ENCODE data around the gene MTUS2.
A peak's percentile ranks its signal among the peaks of the same experiment; 100 is the strongest.

The MTUS2 gene

GRCh38 chr13:29125934-29126424 lies 305.8 kb downstream of the MTUS2 start:
- Histone ChIP-seq H3K27ac (replicated peaks) (no peak overlapping the region), H3K27me3 (ENCODE audit: insufficient read depth, poor library complexity, severe bottlenecking) (no peaks in the 10 kb centered on the region), H3K4me3 (replicated peaks; ENCODE audit: insufficient read depth, low read length) (no peak overlapping the region)
- DNase-seq (ENCODE audit: low read depth in 1 of 2, low spot score in 1 of 2): peak in 1 of 2 experiments; percentile 31
- TF ChIP-seq POLR2AphosphoS5 (IDR thresholded peaks at IDR 0.05; ENCODE audit: low read depth): no peak
- peak; percentile 96 for TF ChIP-seq SPI1 (IDR thresholded peaks at IDR 0.05; ENCODE audit: borderline replicate concordance, low read depth)

DNA sequence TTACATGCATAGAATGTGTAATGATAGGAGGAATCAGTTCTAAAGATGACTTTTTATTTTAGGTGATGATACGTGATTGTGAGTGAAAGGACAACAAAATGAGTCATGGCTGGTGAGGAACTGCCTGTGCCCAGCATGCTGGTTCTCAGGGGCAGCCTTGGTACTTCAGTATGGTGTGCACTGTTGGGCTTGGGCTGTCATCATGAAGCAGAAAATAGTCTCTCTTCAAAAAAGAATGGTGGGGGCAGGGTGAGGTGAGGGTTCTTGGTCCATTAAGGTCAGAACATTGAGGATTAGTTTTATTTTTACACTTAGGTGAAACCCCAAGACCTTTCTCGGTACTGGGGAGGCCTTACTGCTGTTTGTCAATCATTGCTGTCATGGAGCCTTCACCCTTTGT lies 309.5 kb downstream of the MTUS2 start:
- H3K4me3 ChIP-seq (replicated peaks; ENCODE audit: insufficient read depth, low read length): no peak overlapping the region
- no peak overlapping the region for H3K27ac ChIP-seq (replicated peaks)
- H3K27me3 ChIP-seq (ENCODE audit: insufficient read depth, poor library complexity, severe bottlenecking): no peaks in the 10 kb centered on the region
- no peak for DNase-seq (ENCODE audit: low read depth in 1 of 2, low spot score in 1 of 2)
- TF ChIP-seq GABPA (IDR thresholded peaks at IDR 0.05; ENCODE audit: low read depth) (no peak), POLR2AphosphoS5 (IDR thresholded peaks at IDR 0.05; ENCODE audit: low read depth) (no peak), SPI1 (IDR thresholded peaks at IDR 0.05; ENCODE audit: borderline replicate concordance, low read depth) (no peak)
- TF ChIP-seq, protein P1, sequence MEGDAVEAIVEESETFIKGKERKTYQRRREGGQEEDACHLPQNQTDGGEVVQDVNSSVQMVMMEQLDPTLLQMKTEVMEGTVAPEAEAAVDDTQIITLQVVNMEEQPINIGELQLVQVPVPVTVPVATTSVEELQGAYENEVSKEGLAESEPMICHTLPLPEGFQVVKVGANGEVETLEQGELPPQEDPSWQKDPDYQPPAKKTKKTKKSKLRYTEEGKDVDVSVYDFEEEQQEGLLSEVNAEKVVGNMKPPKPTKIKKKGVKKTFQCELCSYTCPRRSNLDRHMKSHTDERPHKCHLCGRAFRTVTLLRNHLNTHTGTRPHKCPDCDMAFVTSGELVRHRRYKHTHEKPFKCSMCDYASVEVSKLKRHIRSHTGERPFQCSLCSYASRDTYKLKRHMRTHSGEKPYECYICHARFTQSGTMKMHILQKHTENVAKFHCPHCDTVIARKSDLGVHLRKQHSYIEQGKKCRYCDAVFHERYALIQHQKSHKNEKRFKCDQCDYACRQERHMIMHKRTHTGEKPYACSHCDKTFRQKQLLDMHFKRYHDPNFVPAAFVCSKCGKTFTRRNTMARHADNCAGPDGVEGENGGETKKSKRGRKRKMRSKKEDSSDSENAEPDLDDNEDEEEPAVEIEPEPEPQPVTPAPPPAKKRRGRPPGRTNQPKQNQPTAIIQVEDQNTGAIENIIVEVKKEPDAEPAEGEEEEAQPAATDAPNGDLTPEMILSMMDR (IDR thresholded peaks at IDR 0.05; ENCODE audit: insufficient read depth, low read length): no peak
- TF ChIP-seq, protein P2, sequence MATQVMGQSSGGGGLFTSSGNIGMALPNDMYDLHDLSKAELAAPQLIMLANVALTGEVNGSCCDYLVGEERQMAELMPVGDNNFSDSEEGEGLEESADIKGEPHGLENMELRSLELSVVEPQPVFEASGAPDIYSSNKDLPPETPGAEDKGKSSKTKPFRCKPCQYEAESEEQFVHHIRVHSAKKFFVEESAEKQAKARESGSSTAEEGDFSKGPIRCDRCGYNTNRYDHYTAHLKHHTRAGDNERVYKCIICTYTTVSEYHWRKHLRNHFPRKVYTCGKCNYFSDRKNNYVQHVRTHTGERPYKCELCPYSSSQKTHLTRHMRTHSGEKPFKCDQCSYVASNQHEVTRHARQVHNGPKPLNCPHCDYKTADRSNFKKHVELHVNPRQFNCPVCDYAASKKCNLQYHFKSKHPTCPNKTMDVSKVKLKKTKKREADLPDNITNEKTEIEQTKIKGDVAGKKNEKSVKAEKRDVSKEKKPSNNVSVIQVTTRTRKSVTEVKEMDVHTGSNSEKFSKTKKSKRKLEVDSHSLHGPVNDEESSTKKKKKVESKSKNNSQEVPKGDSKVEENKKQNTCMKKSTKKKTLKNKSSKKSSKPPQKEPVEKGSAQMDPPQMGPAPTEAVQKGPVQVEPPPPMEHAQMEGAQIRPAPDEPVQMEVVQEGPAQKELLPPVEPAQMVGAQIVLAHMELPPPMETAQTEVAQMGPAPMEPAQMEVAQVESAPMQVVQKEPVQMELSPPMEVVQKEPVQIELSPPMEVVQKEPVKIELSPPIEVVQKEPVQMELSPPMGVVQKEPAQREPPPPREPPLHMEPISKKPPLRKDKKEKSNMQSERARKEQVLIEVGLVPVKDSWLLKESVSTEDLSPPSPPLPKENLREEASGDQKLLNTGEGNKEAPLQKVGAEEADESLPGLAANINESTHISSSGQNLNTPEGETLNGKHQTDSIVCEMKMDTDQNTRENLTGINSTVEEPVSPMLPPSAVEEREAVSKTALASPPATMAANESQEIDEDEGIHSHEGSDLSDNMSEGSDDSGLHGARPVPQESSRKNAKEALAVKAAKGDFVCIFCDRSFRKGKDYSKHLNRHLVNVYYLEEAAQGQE (IDR thresholded peaks at IDR 0.05; ENCODE audit: insufficient replicate concordance, low read depth): no peak

- no peak for TF ChIP-seq SPI1 (IDR thresholded peaks at IDR 0.05; ENCODE audit: borderline replicate concordance, low read depth)
- TF ChIP-seq, protein P2 (IDR thresholded peaks at IDR 0.05; ENCODE audit: insufficient replicate concordance, low read depth): no peak
- no peak for TF ChIP-seq POLR2AphosphoS5 (IDR thresholded peaks at IDR 0.05; ENCODE audit: low read depth)
- TF ChIP-seq GABPA (IDR thresholded peaks at IDR 0.05; ENCODE audit: low read depth): no peak
- TF ChIP-seq, protein P1 (IDR thresholded peaks at IDR 0.05; ENCODE audit: insufficient read depth, low read length): no peak
- Histone ChIP-seq H3K27me3 (ENCODE audit: insufficient read depth, poor library complexity, severe bottlenecking) (no peaks in the 10 kb centered on the region), H3K27ac (replicated peaks) (no peak overlapping the region), H3K4me3 (replicated peaks; ENCODE audit: insufficient read depth, low read length) (no peak overlapping the region)
- DNase-seq (ENCODE audit: low read depth in 1 of 2, low spot score in 1 of 2): no peak
These were observed 311.0 kb downstream of the MTUS2 start for GRCh38 chr13:29131159-29131558.

DNA sequence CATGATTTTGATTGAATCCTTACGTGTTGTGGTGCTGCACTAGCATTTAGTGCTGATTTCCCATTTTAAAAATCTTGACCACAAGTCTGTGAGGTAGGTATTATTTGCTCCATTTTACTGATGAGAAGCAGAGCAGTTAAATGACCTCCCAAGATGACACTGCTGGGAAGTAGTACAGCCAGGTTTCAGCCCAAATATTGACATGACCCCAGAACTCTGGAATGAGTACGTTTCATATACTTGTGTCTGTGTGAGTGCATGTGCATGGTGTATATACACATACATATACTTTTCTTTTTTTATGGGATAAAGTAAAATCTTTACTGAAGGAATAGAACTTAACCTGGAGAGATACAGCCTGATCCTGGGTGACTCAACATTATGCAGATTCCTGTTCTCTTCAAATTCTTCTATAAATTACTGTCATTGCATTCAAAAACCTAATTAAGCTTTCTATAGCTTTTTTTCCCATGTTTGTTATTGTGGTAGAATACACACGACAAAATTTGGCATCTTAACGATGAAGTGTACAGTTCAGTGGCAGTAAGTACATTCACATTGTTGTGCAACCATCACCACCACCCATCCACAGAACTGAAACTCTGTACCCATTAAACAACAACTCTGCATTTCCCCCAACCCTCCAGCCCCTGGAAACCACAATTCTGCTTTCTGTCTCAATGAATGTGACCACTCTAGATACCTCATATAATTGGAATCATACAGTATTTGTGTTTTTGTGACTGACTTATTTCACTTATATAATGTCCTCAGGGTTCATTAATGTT lies 311.9 kb downstream of the MTUS2 start:
- H3K27ac ChIP-seq (replicated peaks): no peak overlapping the region
- H3K27me3 ChIP-seq (ENCODE audit: insufficient read depth, poor library complexity, severe bottlenecking): no peaks in the 10 kb centered on the region
- peak in 1 of 2 experiments; percentile 15 for DNase-seq (ENCODE audit: low read depth in 1 of 2, low spot score in 1 of 2)
- TF ChIP-seq SPI1 (IDR thresholded peaks at IDR 0.05; ENCODE audit: borderline replicate concordance, low read depth): no peak
- H3K4me3 ChIP-seq (replicated peaks; ENCODE audit: insufficient read depth, low read length): no peak overlapping the region

Measured in HL-60 (cell line).